PC-3 (cell line): ENCODE measurements around the gene FBXO11. TPM values are rescaled to one million over a fixed set of nuclear protein-coding genes. Genes with fewer than 3 reads are reported as not detected.

ENCODE experiments used
- ATAC-seq: fragments of 200-7000 bp; cut with Tn5 transposase; 2 replicates; pipeline ENCODE4 v1.9.1; 2020; ENCODE audit warnings: mild to moderate bottlenecking, moderate library complexity
- BruUV-seq: library from RNA; stranded (reverse); fragments of 400-500 nt; replicated peaks from 2 replicates; lab custom pipeline; 2021; lab: Mats Ljungman, UMichigan
- CTCF ChIA-PET: fragments of 300-600 bp; sonication (Branson Sonifier 250); formaldehyde crosslinking; loops from one replicate; lab custom pipeline; 2022; ENCODE audit warnings: antibody characterized with exemption; lab: Charles Lee
- POLR2A ChIA-PET: fragments of 300-600 bp; sonication (Branson Sonifier 250); formaldehyde crosslinking; loops from one replicate; lab custom pipeline; 2022; ENCODE audit warnings: antibody characterized with exemption; ENCODE audit not compliant: unreplicated experiment; lab: Charles Lee
- DNase-seq: peaks from one replicate; pipeline ENCODE4 v3.0.0-alpha.2; 2015
- H2AFZ ChIP-seq: fragments of 300-600 bp; sonication (generic); 2 replicates; pipeline ENCODE4 v1.6.0; 2016; ENCODE audit warnings: antibody characterized with exemption, low read length
- H3F3A ChIP-seq: fragments of 300-600 bp; sonication (generic); one replicate; pipeline ENCODE4 v1.6.0; 2017; ENCODE audit warnings: antibody characterized with exemption, low read length, control low read depth, mild to moderate bottlenecking; ENCODE audit not compliant: unreplicated experiment
- H3K27ac ChIP-seq: fragments of 300-600 bp; sonication (generic); 2 replicates; pipeline ENCODE4 v1.5.1; 2016; ENCODE audit warnings: mild to moderate bottlenecking, low read length
- H3K27me3 ChIP-seq: fragments of 300-600 bp; sonication (generic); 2 replicates; pipeline ENCODE4 v1.6.1; 2016; ENCODE audit warnings: low read length, mixed read lengths
- H3K36me3 ChIP-seq: fragments of 300-600 bp; sonication (generic); 2 replicates; pipeline ENCODE4 v1.6.1; 2016; ENCODE audit warnings: low read depth, mixed run types, low read length, mixed read lengths
- H3K4me1 ChIP-seq: fragments of 300-600 bp; sonication (generic); 2 replicates; pipeline ENCODE4 v1.5.1; 2016; ENCODE audit warnings: low read length; ENCODE audit not compliant: insufficient read depth
- H3K4me2 ChIP-seq: fragments of 300-600 bp; sonication (generic); 2 replicates; pipeline ENCODE4 v1.6.0; 2016; ENCODE audit warnings: low read length
- H3K4me3 ChIP-seq: fragments of 300-600 bp; sonication (generic); 2 replicates; pipeline ENCODE4 v1.5.1; 2016; ENCODE audit warnings: mild to moderate bottlenecking, low read length, mixed read lengths
- H3K79me2 ChIP-seq: fragments of 300-600 bp; sonication (generic); 2 replicates; pipeline ENCODE4 v1.6.1; 2017; ENCODE audit warnings: low read length, mixed read lengths
- H3K9ac ChIP-seq: fragments of 300-600 bp; sonication (generic); 2 replicates; pipeline ENCODE4 v1.6.0; 2016; ENCODE audit warnings: mild to moderate bottlenecking, low read length
- H3K9me2 ChIP-seq: fragments of 300-600 bp; sonication (generic); replicated peaks from 2 replicates; pipeline ENCODE4 v1.6.1; 2016; ENCODE audit warnings: mixed run types, low read length, mixed read lengths
- H3K9me3 ChIP-seq: fragments of 300-600 bp; sonication (generic); 2 replicates; pipeline ENCODE4 v1.6.1; 2016; ENCODE audit warnings: low read length, mixed read lengths
- H4K20me1 ChIP-seq: fragments of 300-600 bp; sonication (generic); 2 replicates; pipeline ENCODE4 v1.6.1; 2016; ENCODE audit warnings: low read length, mixed read lengths
- CTCF ChIP-seq: fragments of 300-600 bp; sonication (generic); conservative IDR thresholded peaks from 2 replicates; pipeline ENCODE4 v1.5.1; 2017; ENCODE audit warnings: antibody characterized with exemption, low read depth, mild to moderate bottlenecking, low read length
- EZH2 ChIP-seq: fragments of 300-600 bp; sonication (generic); IDR thresholded peaks from one replicate; pipeline ENCODE4 v1.6.1; 2017; ENCODE audit warnings: antibody characterized with exemption, mild to moderate bottlenecking, low read length; ENCODE audit not compliant: unreplicated experiment
- EZH2phosphoT487 ChIP-seq: fragments of 300-600 bp; sonication (generic); IDR thresholded peaks from 2 replicates; pipeline ENCODE4 v1.6.1; 2018; ENCODE audit warnings: mild to moderate bottlenecking, antibody characterized with exemption, low read length, borderline replicate concordance
- intact Hi-C: fragments of 100-400 bp; cut with micrococcal nuclease; formaldehyde crosslinking; loops from 2 replicates; pipeline ENCODE4 v1.9.0; 2023
- total RNA-seq: library from RNA; depleted of rRNA; stranded (reverse); fragments of >200 nt; gene quantifications from 2 replicates; pipeline ENCODE4 v1.2.3, GENCODE V29; 2014

The FBXO11 gene
- total RNA-seq, 1 experiment from 2014 or later, result 34.8 TPM

- Histone ChIP-seq H3K9me2 (no peaks in the 10 kb centered on the region), H3K4me1 (no peaks in the 10 kb centered on the region; the same call in 1 of the 2 replicates), H3K79me2 (peaks cover 19% of the 10 kb centered on the region), H3K9me3 (no peaks in the 10 kb centered on the region), H3F3A (no peaks in the 10 kb centered on the region), H3K36me3 (no peaks in the 10 kb centered on the region), H4K20me1 (peaks cover 9% of the 10 kb centered on the region), H3K27me3 (no peaks in the 10 kb centered on the region), H2AFZ (no peak overlapping the region), H3K27ac (no peak overlapping the region), H3K9ac (no peak overlapping the region), H3K4me3 (no peak overlapping the region), H3K4me2 (no peak overlapping the region)
- no peak for ATAC-seq
- ChIA-PET CTCF (no interaction called here), POLR2A (no interaction called here)
- no TSS peak for BruUV-seq
- no peak for TF ChIP-seq EZH2
- no peak for TF ChIP-seq CTCF
- TF ChIP-seq EZH2phosphoT487, result no peak
- no peak for DNase-seq
- intact Hi-C loops, result no loop called here
Observed at GRCh38 chr2:47908682-47909081, 2.4 kb upstream of the FBXO11 start.

GRCh38 chr2:47907039-47907781 lies 912 bp upstream of the FBXO11 start:
- Histone ChIP-seq H3K9ac (peak overlapping the region; percentile 68), H3K79me2 (peaks cover 34% of the 10 kb centered on the region), H3K4me2 (peak overlapping the region; percentile 95), H3K27ac (peak overlapping the region; percentile 90), H3K9me2 (no peaks in the 10 kb centered on the region), H3K4me3 (peak overlapping the region; percentile 75), H3K27me3 (no peaks in the 10 kb centered on the region), H3K9me3 (no peaks in the 10 kb centered on the region), H3F3A (no peaks in the 10 kb centered on the region), H2AFZ (peak overlapping the region; percentile 88), H3K36me3 (no peaks in the 10 kb centered on the region), H3K4me1 (peaks cover 12% of the 10 kb centered on the region), H4K20me1 (peaks cover 23% of the 10 kb centered on the region)
- ChIA-PET CTCF (interaction anchor here (0.6 to 1.9 kb wide), 5 partner anchors 8 to 470 kb away, joined by 3 to 16 read pairs (median 3); no protein-coding TSS in a partner anchor), POLR2A (interaction anchor here (0.6 to 1.2 kb wide), 4 partner anchors 40 to 199 kb away, joined by 3 to 5 read pairs (median 3); no protein-coding TSS in a partner anchor)
- ATAC-seq, result peak; percentile 32; the same call in 1 of the 2 replicates
- TF ChIP-seq EZH2, result no peak
- TF ChIP-seq CTCF, result no peak
- TF ChIP-seq EZH2phosphoT487, result no peak
- intact Hi-C loops, result no loop called here
- DNase-seq, result peak; percentile 15
- BruUV-seq, result TSS peak; percentile 88
